ENCODE data around the gene PALM2AKAP2. TPM values are rescaled to one million over a fixed set of nuclear protein-coding genes. Genes with fewer than 3 reads are reported as not detected.

Gene PALM2AKAP2
- total RNA-seq, 2 donors from 2014 or later: 0.49 to 1.1 TPM

- Mint-ChIP-seq H3K4me3 (no peak overlapping the region), H3K4me1 (no peaks in the 10 kb centered on the region), H3K36me3 (ENCODE audit: low read depth) (no peaks in the 10 kb centered on the region), H3K27me3 (ENCODE audit: insufficient read depth) (peaks cover 9% of the 10 kb centered on the region), H3K27ac (no peak overlapping the region), H3K9me3 (peaks cover 3% of the 10 kb centered on the region)
- no peak overlapping the region for H3K4me3 ChIP-seq (ENCODE audit: low read length)
- no peaks in the 10 kb centered on the region for H3K36me3 ChIP-seq (ENCODE audit: control insufficient read depth, insufficient read depth, low read length)
- H3K9me3 ChIP-seq (ENCODE audit: control insufficient read depth, low read length): no peaks in the 10 kb centered on the region
- 93 to 100% methylated on average over 1 to 2 of the region's 2 CpGs for WGBS, 2 experiments (ENCODE audit: insufficient coverage in 1 of 2, insufficient read length in 1 of 2)
- TF ChIP-seq CTCF (conservative IDR thresholded peaks at IDR 0.05): no peak
- no peak overlapping the region for H3K27ac ChIP-seq (ENCODE audit: low read depth, low read length)
- DNase-seq: no peak
- no peaks in the 10 kb centered on the region for H3K4me1 ChIP-seq (ENCODE audit: control insufficient read depth, insufficient read depth, low read length)
- no peaks in the 10 kb centered on the region for H3K27me3 ChIP-seq (ENCODE audit: control insufficient read depth, insufficient read depth, low read length, poor library complexity, severe bottlenecking)
- no peak overlapping the region for H3K9ac ChIP-seq (ENCODE audit: extremely low read depth, low read length, poor library complexity, severe bottlenecking)
Measured at GRCh38 chr9:109806506-109807115, 26.6 kb downstream of the PALM2AKAP2 start.

- no peak overlapping the region for H3K4me3 ChIP-seq (ENCODE audit: low read length)
- 86 to 90% methylated on average over 1 of the region's 1 CpG for WGBS, 2 experiments (ENCODE audit: insufficient coverage in 1 of 2, insufficient read length in 1 of 2)
- Mint-ChIP-seq H3K4me3 (no peak overlapping the region), H3K9me3 (peaks cover 3% of the 10 kb centered on the region), H3K36me3 (ENCODE audit: low read depth) (no peaks in the 10 kb centered on the region), H3K4me1 (no peaks in the 10 kb centered on the region), H3K27ac (no peak overlapping the region), H3K27me3 (ENCODE audit: insufficient read depth) (peaks cover 9% of the 10 kb centered on the region)
- no peaks in the 10 kb centered on the region for H3K27me3 ChIP-seq (ENCODE audit: control insufficient read depth, insufficient read depth, low read length, poor library complexity, severe bottlenecking)
- no peak for DNase-seq
- no peak overlapping the region for H3K9ac ChIP-seq (ENCODE audit: extremely low read depth, low read length, poor library complexity, severe bottlenecking)
- H3K27ac ChIP-seq (ENCODE audit: low read depth, low read length): no peak overlapping the region
- TF ChIP-seq CTCF (conservative IDR thresholded peaks at IDR 0.05): no peak
- H3K4me1 ChIP-seq (ENCODE audit: control insufficient read depth, insufficient read depth, low read length): no peaks in the 10 kb centered on the region
- H3K9me3 ChIP-seq (ENCODE audit: control insufficient read depth, low read length): no peaks in the 10 kb centered on the region
- no peaks in the 10 kb centered on the region for H3K36me3 ChIP-seq (ENCODE audit: control insufficient read depth, insufficient read depth, low read length)
Measured at GRCh38 chr9:109811876-109812275, 31.9 kb downstream of the PALM2AKAP2 start.

GRCh38 chr9:109812331-109812730 is 32.3 kb downstream of the PALM2AKAP2 start:
- Histone ChIP-seq H3K9ac (ENCODE audit: extremely low read depth, low read length, poor library complexity, severe bottlenecking) (no peak overlapping the region), H3K9me3 (ENCODE audit: control insufficient read depth, low read length) (no peaks in the 10 kb centered on the region), H3K36me3 (ENCODE audit: control insufficient read depth, insufficient read depth, low read length) (no peaks in the 10 kb centered on the region), H3K4me3 (ENCODE audit: low read length) (no peak overlapping the region), H3K27me3 (ENCODE audit: control insufficient read depth, insufficient read depth, low read length, poor library complexity, severe bottlenecking) (no peaks in the 10 kb centered on the region), H3K4me1 (ENCODE audit: control insufficient read depth, insufficient read depth, low read length) (no peaks in the 10 kb centered on the region), H3K27ac (ENCODE audit: low read depth, low read length) (no peak overlapping the region)
- TF ChIP-seq CTCF (conservative IDR thresholded peaks at IDR 0.05): no peak
- no peak overlapping the region for H3K27ac Mint-ChIP-seq
- peaks cover 9% of the 10 kb centered on the region for H3K27me3 Mint-ChIP-seq (ENCODE audit: insufficient read depth)
- WGBS, 2 experiments (ENCODE audit: insufficient coverage in 1 of 2, insufficient read length in 1 of 2): 87 to 100% methylated on average over 1 to 4 of the region's 4 CpGs
- no peak overlapping the region for H3K4me3 Mint-ChIP-seq
- H3K36me3 Mint-ChIP-seq (ENCODE audit: low read depth): no peaks in the 10 kb centered on the region
- DNase-seq: no peak
- H3K9me3 Mint-ChIP-seq: peaks cover 3% of the 10 kb centered on the region
- H3K4me1 Mint-ChIP-seq: no peaks in the 10 kb centered on the region

Measured in endodermal cell (in vitro differentiated cells).